K562 (cell line): ENCODE data around the gene FGF21. TPM values are rescaled to one million over a fixed set of nuclear protein-coding genes. Genes with fewer than 3 reads are reported as not detected.
A peak's percentile ranks its signal among the peaks of the same experiment; 100 is the strongest.

Source experiments
- ARHGAP35 ChIP-seq: fragments of 450-650 bp; IDR thresholded peaks from 2 replicates; pipeline ENCODE4 v1.6.1; 2018; ENCODE audit not compliant: partially characterized antibody
- E2F3 ChIP-seq: fragments of 250-450 bp; sonication (Bioruptor Pico); IDR thresholded peaks from 2 replicates; pipeline ENCODE4 v1.4.0; 2020; ENCODE audit warnings: mild to moderate bottlenecking
- ERF ChIP-seq: fragments of 450-650 bp; formaldehyde crosslinking; IDR thresholded peaks from 2 replicates; pipeline ENCODE4 v1.4.0; 2020; ENCODE audit warnings: mild to moderate bottlenecking, mixed read lengths
- ESRRA ChIP-seq: fragments of 450-650 bp; IDR thresholded peaks from 2 replicates; pipeline ENCODE4 v1.6.1; 2014; ENCODE audit warnings: low read depth, mild to moderate bottlenecking, moderate library complexity, borderline replicate concordance
- GTF2B ChIP-seq: IDR thresholded peaks from 2 replicates; pipeline ENCODE4 v1.6.1; 2011; ENCODE audit not compliant: insufficient read length; ENCODE audit errors: extremely low read depth
- GTF2E2 ChIP-seq: fragments of 200-800 bp; sonication (Bioruptor generic); IDR thresholded peaks from 2 replicates; pipeline ENCODE4 v1.6.1; 2016; ENCODE audit warnings: missing genetic modification characterization, missing compliant biosample characterization
- HES1 ChIP-seq: fragments of 450-650 bp; IDR thresholded peaks from 2 replicates; pipeline ENCODE4 v1.6.1; 2016; ENCODE audit warnings: low read depth, mild to moderate bottlenecking, moderate library complexity
- HMBOX1 ChIP-seq: sonication (generic); IDR thresholded peaks from 2 replicates; pipeline ENCODE4 v1.6.1; 2016
- KLF16 ChIP-seq: IDR thresholded peaks from 2 replicates; pipeline ENCODE4 v1.6.1; 2016; ENCODE audit warnings: antibody characterized with exemption
- MLLT1 ChIP-seq, 2 experiments: fragments of 450-650 bp; IDR thresholded peaks; 2 replicates each; pipeline ENCODE4 v1.6.1; 2016
- NBN ChIP-seq: fragments of 450-650 bp; IDR thresholded peaks from 2 replicates; pipeline ENCODE4 v1.6.1; 2016; ENCODE audit warnings: low read depth, mild to moderate bottlenecking
- NUFIP1 ChIP-seq: fragments of 450-650 bp; IDR thresholded peaks from 2 replicates; pipeline ENCODE4 v1.6.1; 2018; ENCODE audit not compliant: partially characterized antibody
- SIX5 ChIP-seq, 2 experiments: IDR thresholded peaks; 2 replicates each; pipeline ENCODE4 v1.6.1; 2011; ENCODE audit warnings: low read length in 2 of 2, borderline replicate concordance in 1 of 2, low read depth in 1 of 2, mild to moderate bottlenecking in 1 of 2, moderate library complexity in 1 of 2; ENCODE audit not compliant: insufficient read depth in 1 of 2
- TRIM28 ChIP-seq: fragments of 450-650 bp; IDR thresholded peaks from 2 replicates; pipeline ENCODE4 v1.6.1; 2017
- UBTF ChIP-seq, 2 experiments: IDR thresholded peaks; 2 replicates each; pipeline ENCODE4 v1.6.1; 2012; ENCODE audit warnings: improper control_type of control experiment in 2 of 2, low read depth in 2 of 2, low read length in 2 of 2, borderline replicate concordance in 1 of 2
- ZKSCAN8 ChIP-seq: fragments of 200-800 bp; sonication (Bioruptor generic); IDR thresholded peaks from 2 replicates; pipeline ENCODE4 v1.6.1; 2016; ENCODE audit warnings: missing genetic modification characterization, missing compliant biosample characterization
- ZNF253 ChIP-seq: fragments of 250-450 bp; sonication (Bioruptor Pico); conservative IDR thresholded peaks from 2 replicates; pipeline ENCODE4 v1.6.1; 2021; ENCODE audit warnings: mild to moderate bottlenecking
- ZNF274 ChIP-seq: IDR thresholded peaks from 2 replicates; pipeline ENCODE4 v1.6.1; 2011; ENCODE audit warnings: low read depth, mild to moderate bottlenecking, low read length, moderate library complexity, borderline replicate concordance
- ZNF785 ChIP-seq: fragments of 250-450 bp; sonication (Bioruptor Pico); IDR thresholded peaks from 2 replicates; pipeline ENCODE4 v1.4.0; 2020; ENCODE audit warnings: mild to moderate bottlenecking
- ZZZ3 ChIP-seq: fragments of 450-650 bp; IDR thresholded peaks from 2 replicates; pipeline ENCODE4 v1.6.1; 2016; ENCODE audit warnings: antibody characterized with exemption, mild to moderate bottlenecking, moderate library complexity
- polyA plus RNA-seq, 8 experiments: library from polyadenylated mRNA; depleted of rRNA in 4 of 8; stranded (reverse) in 5 of 8; unstranded in 3 of 8; fragments of >200 nt; fragmentation: Nextera tagmentation in 2 of 8; fragmentation: Illumina TruSeq in 1 of 8; extraction: Ambion mirVana in 2 of 8; extraction: Trizol in 1 of 8; gene quantifications; 2 replicates each; pipeline versions ENCODE4 v1.2.1 to v1.2.3, GENCODE V29; 2011 to 2014; ENCODE audit warnings: inconsistent platforms in 1 of 8, missing spikeins in 1 of 8
- total RNA-seq, 7 experiments: library from RNA; depleted of rRNA in 6 of 7; stranded (reverse); fragments of >200 nt in 6 of 7; fragmentation: Illumina TruSeq in 2 of 7; extraction: Trizol in 2 of 7; gene quantifications; 2 replicates each; pipeline versions ENCODE4 v1.2.1 to v1.2.3, GENCODE V29; 2011 to 2021; ENCODE audit warnings: low replicate concordance in 1 of 7
- TF ChIP-seq, protein P1 (sequence below): fragments of 450-650 bp; IDR thresholded peaks from 2 replicates; pipeline ENCODE4 v1.6.1; 2016; ENCODE audit warnings: borderline replicate concordance

FGF21 gene
- total and polyA plus RNA-seq, 9 of the 15 experiments (the other 6 are each of a cell fraction or from before 2014, with no cell fraction given) = 0.04 to 0.77 (median 0.09) TPM; not detected in 6

- TF ChIP-seq, protein P1, sequence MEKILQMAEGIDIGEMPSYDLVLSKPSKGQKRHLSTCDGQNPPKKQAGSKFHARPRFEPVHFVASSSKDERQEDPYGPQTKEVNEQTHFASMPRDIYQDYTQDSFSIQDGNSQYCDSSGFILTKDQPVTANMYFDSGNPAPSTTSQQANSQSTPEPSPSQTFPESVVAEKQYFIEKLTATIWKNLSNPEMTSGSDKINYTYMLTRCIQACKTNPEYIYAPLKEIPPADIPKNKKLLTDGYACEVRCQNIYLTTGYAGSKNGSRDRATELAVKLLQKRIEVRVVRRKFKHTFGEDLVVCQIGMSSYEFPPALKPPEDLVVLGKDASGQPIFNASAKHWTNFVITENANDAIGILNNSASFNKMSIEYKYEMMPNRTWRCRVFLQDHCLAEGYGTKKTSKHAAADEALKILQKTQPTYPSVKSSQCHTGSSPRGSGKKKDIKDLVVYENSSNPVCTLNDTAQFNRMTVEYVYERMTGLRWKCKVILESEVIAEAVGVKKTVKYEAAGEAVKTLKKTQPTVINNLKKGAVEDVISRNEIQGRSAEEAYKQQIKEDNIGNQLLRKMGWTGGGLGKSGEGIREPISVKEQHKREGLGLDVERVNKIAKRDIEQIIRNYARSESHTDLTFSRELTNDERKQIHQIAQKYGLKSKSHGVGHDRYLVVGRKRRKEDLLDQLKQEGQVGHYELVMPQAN = no peak
- no peak for TF ChIP-seq NUFIP1
- no peak for TF ChIP-seq HMBOX1
- TF ChIP-seq NBN = peak; percentile 57
- no peak for TF ChIP-seq HES1
- no peak for TF ChIP-seq ZKSCAN8 (CRISPR knock-in tag)
- TF ChIP-seq TRIM28 = no peak
- TF ChIP-seq ZNF785 (CRISPR knock-in tag) = no peak
- TF ChIP-seq ARHGAP35 = no peak
- no peak; the same call in 1 of the 2 replicates for TF ChIP-seq ERF
- peak; percentile 99 for TF ChIP-seq SIX5 (IDR thresholded peaks at IDR 0.05; ENCODE audit: borderline replicate concordance in 1 of 2, insufficient read depth in 1 of 2, low read depth in 1 of 2, low read length in 2 of 2)
- 0 out of 2 replicates have a peak, but pooled peaks have one; percentile 14 for TF ChIP-seq E2F3 (CRISPR knock-in tag)
- peak; percentile 63 for TF ChIP-seq ESRRA
- peak; percentile 38; the same call in 1 of the 2 replicates for TF ChIP-seq KLF16
- TF ChIP-seq GTF2B = no peak
- no peak for TF ChIP-seq ZNF274
- TF ChIP-seq ZZZ3 = no peak
- 0 out of 4 replicates have a peak, but pooled peaks of 1 of the 2 experiments have one; percentile 59 for TF ChIP-seq MLLT1 (IDR thresholded peaks at IDR 0.05)
- no peak for TF ChIP-seq UBTF (IDR thresholded peaks at IDR 0.05; ENCODE audit: borderline replicate concordance in 1 of 2, low read depth in 2 of 2, low read length in 2 of 2)
- no peak for TF ChIP-seq GTF2E2
- no peak for TF ChIP-seq ZNF253
These were observed 39.8 kb downstream of the FGF21 start (continued) for GRCh38 chr19:48795055-48795684.
